ENCODE results near the gene FUZ.

Gene FUZ

GRCh38 chr19:49812997-49813861, at the start of gene FUZ:
Gene FUZ, minus strand, starts transcription at chr19:49813292. Its CDS starts 186 bp downstream, at chr19:49813106.
- DNase-seq = peak; percentile 96

GRCh38 chr19:49862391-49863253, 49.5 kb upstream of the FUZ start:
- DNase-seq = no peak

DNA sequence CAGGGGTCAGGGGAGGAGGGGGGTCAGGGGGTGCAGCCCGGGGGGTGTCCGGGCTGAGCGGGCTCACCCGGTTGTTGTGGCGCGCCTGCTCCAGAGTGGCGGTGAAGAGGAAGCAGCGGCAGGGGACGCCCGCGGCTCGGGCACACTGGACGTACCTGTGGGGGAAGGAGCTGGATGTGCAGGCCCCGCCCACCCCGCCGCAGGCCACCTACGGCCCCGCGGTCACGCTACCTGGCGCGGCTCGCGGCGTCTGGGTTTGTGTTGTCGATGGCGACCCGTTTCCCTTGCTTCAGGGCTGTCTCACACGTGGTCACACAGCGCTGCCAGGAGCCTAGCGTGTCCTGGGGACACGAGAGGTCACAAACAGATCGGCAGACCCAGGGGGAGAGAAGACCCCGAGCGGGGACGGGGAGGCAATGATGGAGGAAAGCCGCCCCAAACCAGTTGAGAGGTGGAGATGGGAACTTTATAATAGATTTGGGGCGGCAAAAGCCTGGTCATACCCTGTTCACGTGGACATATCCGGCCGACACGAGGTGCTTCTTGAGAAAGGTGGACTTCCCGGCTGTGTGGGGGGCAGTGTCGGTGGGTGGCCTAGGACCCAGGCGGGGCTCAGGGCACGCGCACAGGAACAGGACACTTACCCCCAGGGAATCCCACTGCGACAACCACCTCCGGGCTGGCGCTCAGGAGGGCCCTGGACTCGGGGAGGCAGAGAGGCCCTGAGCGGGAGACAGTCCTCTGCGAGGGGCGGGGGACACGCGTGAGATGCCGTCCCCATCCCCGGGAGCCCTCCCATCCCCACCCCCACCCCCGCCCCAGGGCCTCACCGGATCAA, 48.7 kb upstream of the FUZ start:
- DNase-seq = no peak

GRCh38 chr19:49861107-49861506, 48.0 kb upstream of the FUZ start:
- peak; percentile 9 for DNase-seq

GRCh38 chr19:49860336-49861102, 47.4 kb upstream of the FUZ start:
- DNase-seq = no peak

DNA sequence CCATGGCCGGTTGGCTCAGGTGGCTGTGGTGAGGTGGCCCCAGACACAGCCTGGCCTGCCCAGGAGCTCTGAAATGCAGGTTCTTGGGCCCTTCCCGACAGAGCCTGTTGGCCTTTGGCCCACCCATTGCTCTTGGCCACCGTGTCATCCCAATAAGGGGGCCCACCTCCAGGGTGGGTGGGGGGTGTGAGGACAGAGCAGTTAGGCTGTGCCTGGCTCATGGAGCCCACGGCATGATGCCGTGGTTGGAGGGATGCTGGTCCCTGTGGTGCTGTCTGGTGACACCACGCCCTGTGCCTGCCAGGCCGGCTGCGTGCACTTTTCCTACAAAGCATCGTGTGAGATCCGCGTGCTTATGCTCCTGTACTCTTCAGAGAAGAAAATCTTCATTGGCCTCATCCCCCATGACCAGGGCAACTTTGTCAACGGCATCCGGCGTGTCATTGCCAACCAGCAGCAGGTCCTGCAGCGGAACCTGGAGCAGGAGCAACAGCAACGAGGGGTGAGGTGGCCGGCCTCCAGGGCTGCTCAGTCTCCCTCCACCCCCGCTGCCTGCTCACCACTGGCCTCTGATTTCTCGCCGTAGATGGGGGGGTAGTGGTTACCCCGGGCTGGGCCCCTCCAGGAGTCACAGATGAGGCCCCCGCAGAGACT, 46.7 kb upstream of the FUZ start:
- DNase-seq = no peak

DNA sequence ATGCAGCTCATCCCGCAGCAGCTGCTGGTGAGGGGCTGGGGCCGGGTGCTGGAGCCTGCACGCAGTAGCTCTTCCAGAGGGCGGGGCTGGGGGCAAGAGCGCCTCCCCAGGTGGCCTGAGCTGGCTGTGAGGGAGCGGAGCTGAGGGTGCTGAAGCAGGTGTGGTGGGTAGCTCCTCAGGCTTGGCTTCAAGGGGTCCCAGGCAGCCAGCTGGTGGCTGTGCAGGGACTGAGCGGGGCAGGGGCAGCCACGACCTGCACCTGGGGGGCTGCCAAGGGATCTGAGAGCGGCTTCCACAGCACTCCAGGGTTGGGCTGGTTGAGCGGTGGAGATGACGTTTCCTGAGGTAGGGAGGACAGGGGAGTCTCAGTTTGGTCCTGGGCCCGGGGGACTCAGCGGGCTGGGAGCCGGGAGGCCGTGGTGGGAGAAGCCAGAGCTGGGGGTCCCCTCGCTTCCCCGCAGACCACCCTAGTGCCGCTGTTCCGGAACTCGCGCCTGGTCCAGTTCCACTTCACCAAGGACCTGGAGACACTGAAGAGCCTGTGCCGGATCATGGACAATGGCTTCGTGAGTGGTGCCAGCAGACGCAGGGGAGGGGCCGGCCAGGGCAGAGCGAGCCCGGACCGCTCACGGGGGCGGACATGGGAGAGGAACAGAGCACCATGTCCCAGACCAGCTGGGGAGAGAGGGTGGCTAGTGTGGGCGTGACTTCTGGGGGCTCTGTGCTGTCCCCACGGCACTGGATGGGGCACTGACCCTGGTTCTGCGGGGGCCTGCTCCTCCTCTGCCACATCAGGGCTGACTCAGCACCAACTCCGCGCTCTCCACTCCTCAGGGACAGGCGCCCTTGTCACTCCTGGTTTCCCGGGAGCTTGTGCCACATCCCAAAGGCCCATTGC, 45.2 kb upstream of the FUZ start:
- no peak for DNase-seq

DNA sequence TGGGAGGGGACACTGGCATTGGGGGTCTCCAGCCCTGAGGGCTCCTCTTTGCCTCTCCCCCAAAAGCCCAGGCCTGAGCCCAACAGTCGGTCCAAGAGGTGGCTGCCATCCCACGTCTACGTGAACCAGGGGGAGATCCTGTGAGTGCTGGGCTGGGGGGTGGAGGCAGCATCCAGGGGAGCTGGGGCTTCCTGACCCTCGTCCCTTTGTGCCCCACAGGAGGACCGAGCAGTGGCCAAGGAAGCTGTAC, 44.7 kb upstream of the FUZ start:
- DNase-seq = no peak

DNA sequence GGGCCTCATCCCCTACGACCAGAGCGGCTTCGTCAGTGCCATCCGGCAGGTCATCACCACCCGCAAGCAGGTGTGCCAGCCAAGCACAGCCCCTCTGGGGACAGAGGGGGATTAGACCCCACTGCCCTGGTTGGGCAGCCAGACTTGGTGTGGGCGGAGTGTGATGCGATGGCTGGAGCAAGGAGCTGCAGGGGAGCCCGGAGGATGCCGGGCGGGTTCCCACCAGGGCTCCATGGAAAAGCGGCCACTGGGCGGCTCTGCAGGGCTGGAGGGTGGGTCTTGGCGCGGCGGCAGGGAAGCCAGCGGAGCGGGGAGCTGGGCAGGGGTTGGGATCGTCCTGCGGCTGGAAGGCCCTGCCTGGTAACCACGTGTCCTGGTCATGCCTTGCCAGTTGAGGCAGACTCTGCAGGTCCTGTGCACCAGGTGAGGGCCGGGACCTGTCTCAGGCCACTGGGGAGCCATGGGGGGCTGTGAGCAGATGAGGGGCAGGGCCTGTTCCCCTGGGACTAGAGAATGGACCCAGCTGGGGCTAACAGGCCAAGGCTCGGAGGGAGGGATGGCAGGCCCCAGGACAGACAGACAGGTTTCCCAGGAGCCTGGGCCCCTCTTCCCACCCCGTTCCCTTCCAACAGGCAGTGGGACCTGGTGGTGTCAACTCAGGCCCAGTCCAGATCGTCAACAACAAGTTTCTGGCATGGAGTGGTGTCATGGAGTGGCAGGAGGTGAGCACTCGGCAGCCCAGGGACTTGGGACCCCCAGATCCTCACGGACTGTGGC, 44.2 kb upstream of the FUZ start:
- DNase-seq = no peak

GRCh38 chr19:49856574-49857021, 43.5 kb upstream of the FUZ start:
- no peak for DNase-seq

DNA sequence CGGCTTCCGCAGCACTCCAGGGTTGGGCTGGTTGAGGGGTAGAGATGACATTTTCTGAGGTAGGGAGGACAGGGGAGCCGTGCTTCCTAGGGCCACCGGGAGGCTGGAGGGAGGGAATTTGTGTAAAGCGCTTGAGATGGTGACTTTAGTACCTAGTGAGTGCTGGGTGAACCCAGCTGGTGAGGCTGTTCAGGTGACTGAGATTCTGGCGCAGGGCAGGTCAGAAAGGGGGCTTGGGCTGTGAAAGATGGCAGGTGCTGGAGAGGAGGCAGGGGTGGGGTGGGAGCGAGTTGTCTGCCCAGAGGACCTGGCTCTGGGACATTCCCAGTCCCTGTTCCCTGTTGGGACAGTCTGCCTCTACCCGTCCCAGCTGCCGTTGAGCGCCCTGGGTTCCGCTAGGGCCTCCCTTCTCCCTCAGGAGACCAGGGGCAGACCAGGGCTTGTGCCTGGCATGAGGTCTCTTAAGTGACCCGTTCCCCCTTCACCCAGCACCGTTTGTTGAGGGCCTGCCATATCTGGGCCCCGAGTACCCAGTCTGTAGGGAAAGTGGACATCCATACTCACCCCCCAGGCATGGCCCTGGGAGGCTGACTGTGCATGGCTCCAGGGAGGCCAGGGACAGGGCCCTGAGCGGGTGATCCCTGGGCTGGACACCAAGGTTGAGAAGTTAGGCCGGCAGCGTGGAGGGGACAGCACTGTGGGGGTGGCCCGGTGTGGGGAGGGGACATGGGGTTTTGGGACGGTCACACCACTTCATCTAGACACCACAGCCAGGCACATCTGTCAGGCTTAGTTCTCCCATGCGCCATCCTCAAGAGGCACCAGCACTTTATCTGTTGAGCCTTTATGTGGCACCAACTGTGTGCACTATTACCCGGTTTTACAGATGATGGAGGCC, 42.8 kb upstream of the FUZ start:
- DNase-seq = no peak

GRCh38 chr19:49855277-49855675, 42.2 kb upstream of the FUZ start:
- DNase-seq = no peak

DNA sequence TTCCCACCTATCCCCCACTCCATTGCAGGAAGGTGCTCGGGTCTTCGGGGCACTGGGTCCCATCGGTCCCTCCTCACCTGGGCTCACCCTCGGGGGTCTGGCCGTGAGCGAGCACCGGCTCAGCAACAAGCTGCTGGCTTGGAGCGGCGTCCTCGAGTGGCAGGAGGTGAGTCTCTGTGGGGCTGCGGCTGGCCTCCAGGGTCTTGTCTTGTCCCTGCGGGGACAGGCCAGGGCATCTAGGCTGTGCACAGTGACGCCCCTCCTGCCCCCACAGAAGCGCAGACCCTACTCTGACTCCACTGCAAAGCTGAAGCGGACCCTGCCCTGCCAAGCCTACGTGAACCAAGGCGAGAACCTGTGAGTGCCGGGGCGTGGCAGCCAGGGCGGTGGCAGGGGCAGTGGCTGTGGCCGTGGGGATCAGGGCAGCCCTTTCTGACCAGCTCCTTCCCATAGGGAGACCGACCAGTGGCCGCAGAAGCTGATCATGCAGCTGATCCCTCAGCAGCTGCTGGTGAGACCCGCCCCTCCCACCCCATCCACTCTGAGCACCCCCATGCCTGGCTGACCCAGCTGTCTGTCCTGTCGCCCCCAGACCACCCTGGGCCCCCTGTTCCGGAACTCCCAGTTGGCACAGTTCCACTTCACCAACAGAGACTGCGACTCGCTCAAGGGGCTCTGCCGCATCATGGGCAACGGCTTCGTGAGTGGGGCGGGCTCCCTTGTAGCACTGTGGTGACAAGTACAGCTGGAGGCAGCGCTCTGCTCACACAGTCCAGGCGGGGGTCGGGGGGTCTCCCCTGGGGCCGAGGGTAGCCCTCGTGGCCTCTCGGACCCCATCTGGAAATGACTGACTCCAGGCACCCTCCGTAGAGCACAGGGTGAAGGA, 41.5 kb upstream of the FUZ start:
- no peak for DNase-seq

DNA sequence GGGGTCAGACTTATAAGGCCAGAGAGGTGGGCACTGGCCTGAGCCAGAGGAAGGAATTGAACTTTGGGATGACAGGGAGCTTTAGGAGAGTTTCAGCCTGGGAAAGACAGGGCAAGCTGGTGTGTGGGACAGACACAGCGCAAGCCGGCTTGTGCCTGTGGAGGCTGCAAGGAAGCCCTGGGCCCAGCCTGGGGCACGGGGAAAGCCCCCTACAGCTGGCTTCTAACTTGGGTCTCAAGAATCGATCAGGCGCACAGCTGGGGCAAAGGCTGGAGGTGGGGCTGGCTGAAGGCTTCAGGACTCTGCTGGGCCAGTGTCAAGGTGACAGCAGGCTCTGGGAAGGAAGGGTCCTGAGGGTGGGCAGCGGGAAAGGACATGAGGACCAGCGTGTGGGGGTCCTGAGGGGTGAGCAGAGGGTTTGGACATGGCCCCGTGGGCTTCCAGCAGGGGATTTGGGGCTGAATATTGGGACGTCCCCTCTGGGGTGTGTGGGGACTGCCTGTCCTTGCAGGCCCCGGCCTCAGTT, 40.8 kb upstream of the FUZ start:
- DNase-seq = no peak

GRCh38 chr19:49852631-49853126, 39.6 kb upstream of the FUZ start:
- no peak for DNase-seq

DNA sequence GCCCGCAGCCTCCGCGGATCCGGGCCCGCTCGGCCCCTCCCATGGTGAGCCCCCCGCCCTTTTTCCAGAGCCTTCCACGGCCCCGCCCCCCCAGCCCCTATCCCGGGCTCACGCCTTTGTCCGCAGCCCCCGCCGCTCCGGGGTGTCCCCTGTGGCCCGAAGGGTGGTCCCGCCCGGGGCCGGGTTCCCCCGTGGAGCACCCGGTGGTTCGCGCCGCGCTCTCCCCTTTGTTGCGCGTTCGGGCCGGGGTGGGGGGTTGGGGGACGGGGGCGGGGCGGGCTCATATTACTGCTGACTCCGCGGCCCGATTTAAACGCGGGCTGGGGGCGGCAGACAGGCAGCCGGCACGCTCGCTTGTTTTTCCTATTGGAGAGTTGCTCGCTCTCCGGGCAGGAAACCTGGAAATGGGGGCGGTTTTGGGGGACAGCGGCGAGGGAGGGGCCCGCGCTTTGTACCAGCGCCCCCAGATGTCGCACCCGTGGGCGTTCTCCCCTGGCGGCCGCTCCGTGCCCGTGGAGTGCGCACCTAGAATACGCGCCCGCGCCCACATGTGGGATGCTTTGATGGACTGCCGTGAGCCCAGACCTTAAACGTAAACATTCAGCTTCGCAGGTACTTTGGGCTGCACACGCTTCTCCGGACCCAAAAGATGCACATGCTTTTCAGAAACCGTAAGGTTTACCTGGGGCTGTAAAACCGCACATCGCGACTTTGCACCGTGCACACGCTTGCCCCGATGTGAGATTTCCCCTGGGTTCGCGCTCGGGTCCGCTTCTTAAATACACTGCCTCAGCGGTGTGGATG, 38.6 kb upstream of the FUZ start:
- DNase-seq = peak; percentile 49

Data from NCI-H345 (cell line).